Measurements from ENCODE around the gene TOM1.
"Not testable (repeated sequence)": the region's sequence is repeated elsewhere in the genome, so short reads cannot be mapped to it uniquely, and the experiment has no call there.

TOM1 gene

GRCh38 chr22:35359380-35360065 lies 59.8 kb downstream of the TOM1 start:
- TF ChIP-seq CTCF (IDR thresholded peaks at IDR 0.05; ENCODE audit: borderline replicate concordance, insufficient read depth, low read depth, low read length) = no peak
- H3K4me3 ChIP-seq (ENCODE audit: low read depth, low read length) = no peak overlapping the region

- no peak for TF ChIP-seq CTCF (IDR thresholded peaks at IDR 0.05; ENCODE audit: borderline replicate concordance, insufficient read depth, low read depth, low read length)
- H3K4me3 ChIP-seq (ENCODE audit: low read depth, low read length) = no peak overlapping the region
Observed at GRCh38 chr22:35361001-35361558, 61.4 kb downstream of the TOM1 start.

GRCh38 chr22:35363566-35364086 lies 63.9 kb downstream of the TOM1 start:
- TF ChIP-seq CTCF (IDR thresholded peaks at IDR 0.05; ENCODE audit: borderline replicate concordance, insufficient read depth, low read depth, low read length) = no peak
- H3K4me3 ChIP-seq (ENCODE audit: low read depth, low read length) = no peak overlapping the region

- H3K4me3 ChIP-seq (ENCODE audit: low read depth, low read length) = not testable (repeated sequence)
Observed at GRCh38 chr22:35364230-35364629, 64.5 kb downstream of the TOM1 start.

DNA sequence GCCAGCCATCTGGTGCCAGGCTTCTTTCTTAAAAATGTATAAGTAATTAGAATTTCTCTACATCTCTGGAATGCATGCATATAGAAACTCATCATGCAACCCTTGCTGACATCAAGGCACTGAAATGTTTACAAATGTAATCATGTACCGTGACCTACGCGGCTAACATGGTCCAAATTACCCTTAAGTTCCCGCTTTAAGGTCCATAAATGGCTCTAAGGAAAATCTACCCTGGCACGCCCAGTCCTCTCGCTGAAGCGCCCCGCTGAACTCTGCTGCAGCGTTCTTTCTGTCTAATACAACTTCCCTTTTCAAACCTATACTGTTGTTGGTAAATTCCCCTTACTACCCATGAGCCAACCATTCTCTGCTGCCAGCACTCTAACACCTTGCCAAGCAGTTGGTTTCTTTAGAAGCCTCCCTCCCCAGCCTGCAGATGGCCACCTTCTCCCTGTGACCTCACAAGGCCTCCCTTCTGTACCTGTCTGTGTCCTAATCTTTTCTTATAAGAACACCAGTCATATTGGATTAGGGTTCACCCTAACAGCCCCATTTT lies 67.7 kb downstream of the TOM1 start:
- H3K4me3 ChIP-seq (ENCODE audit: low read depth, low read length) = no peak overlapping the region
- TF ChIP-seq CTCF (IDR thresholded peaks at IDR 0.05; ENCODE audit: borderline replicate concordance, insufficient read depth, low read depth, low read length) = no peak

DNA sequence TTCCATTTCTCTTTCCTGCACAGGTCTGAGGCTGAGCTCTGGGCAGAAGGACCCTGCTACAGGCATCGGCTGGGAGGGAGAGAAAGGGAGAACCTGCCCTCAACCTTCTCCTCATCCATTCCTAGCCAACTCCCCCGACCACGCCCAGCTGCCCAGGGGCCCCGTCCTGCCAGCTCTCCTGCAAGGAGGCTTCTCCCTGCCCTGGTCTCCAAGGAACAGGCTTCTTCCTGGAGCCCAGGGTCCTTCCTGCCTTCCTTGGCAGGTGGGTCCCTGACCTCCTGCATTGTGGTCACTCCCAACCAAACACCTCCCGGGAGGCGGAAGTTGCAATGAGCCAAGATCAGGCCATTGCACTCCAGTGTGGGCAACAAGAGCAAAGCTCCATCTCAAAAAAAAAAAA lies 68.7 kb downstream of the TOM1 start:
- H3K4me3 ChIP-seq (ENCODE audit: low read depth, low read length) = no peak overlapping the region
- TF ChIP-seq CTCF (IDR thresholded peaks at IDR 0.05; ENCODE audit: borderline replicate concordance, insufficient read depth, low read depth, low read length) = no peak

DNA sequence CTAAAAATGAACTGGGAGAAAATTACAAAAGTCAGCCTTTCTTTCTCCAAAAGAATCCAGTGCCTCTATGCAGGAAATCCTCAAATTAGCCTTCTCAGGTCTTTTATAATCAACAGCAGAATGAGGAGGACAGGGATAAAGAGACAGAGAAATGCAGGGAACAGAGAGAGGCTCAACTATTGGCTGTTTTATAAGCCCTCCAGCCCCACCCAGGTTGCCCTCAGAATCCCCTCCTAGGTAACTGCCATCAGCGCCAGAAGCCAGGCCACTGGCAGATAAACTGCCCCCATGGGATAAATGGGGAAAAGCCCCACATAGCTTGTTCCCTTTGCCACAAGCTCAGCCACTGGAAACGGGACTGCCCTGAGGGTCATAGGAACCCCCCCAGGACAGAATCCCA lies 70.3 kb downstream of the TOM1 start:
- no peak for TF ChIP-seq CTCF (IDR thresholded peaks at IDR 0.05; ENCODE audit: borderline replicate concordance, insufficient read depth, low read depth, low read length)
- no peak overlapping the region for H3K4me3 ChIP-seq (ENCODE audit: low read depth, low read length)
